ENCODE data around the gene AMPH. TPM values are rescaled to one million over a fixed set of nuclear protein-coding genes. Genes with fewer than 3 reads are reported as not detected.

Gene AMPH
- total and polyA plus RNA-seq, 2 of the 4 experiments (the other 2 are of a cell fraction), result 3.9 to 4.8 TPM

GRCh38 chr7:38535073-38535472 is 96.1 kb downstream of the AMPH start:
- DNase-seq (no peak), ATAC-seq (ENCODE audit: low read depth) (no peak)
- intact Hi-C loops (cut with micrococcal nuclease) (no loop called here), in situ Hi-C loops (cut with MboI; ENCODE audit: low sequenced_read_pairs) (no loop called here), dilution Hi-C loops (cut with HindIII; ENCODE audit: low sequenced_read_pairs, unreplicated experiment) (no loop called here)
- Histone ChIP-seq H3K4ac (ENCODE audit: low read depth, low read length) (no peak overlapping the region), H3K36me3 (ENCODE audit: control insufficient read depth, insufficient read depth, low read length) (no peaks in the 10 kb centered on the region), H2BK120ac (ENCODE audit: low read depth, low read length) (no peak overlapping the region), H3K23ac (ENCODE audit: low read depth, low read length) (no peak overlapping the region), H3K27me3 (ENCODE audit: control insufficient read depth, insufficient read depth, low read length) (no peaks in the 10 kb centered on the region), H3K56ac (ENCODE audit: extremely low read depth, insufficient read depth, low read length) (no peak overlapping the region), H3K79me1 (ENCODE audit: low read depth in 1 of 2, low read length in 2 of 2) (no peaks in the 10 kb centered on the region), H4K91ac (ENCODE audit: insufficient read depth, low read depth, low read length) (no peak overlapping the region), H3K4me3 (ENCODE audit: insufficient read depth, low read depth, low read length) (no peak overlapping the region), H4K20me1 (ENCODE audit: insufficient read depth, low read length) (no peaks in the 10 kb centered on the region), H3K4me1 (ENCODE audit: control insufficient read depth, insufficient read depth, low read length) (no peaks in the 10 kb centered on the region), H2BK15ac (ENCODE audit: low read depth, low read length) (no peak overlapping the region), H3K9me1 (ENCODE audit: insufficient read depth, low read length) (no peaks in the 10 kb centered on the region), H2BK20ac (ENCODE audit: low read depth, low read length) (no peak overlapping the region), H3K18ac (ENCODE audit: low read depth, low read length) (no peak overlapping the region), H3K9me3 (ENCODE audit: control insufficient read depth, insufficient read depth, low read length) (no peaks in the 10 kb centered on the region), H2AK5ac (ENCODE audit: low read depth, low read length) (no peak overlapping the region), H2AFZ (replicated peaks; ENCODE audit: low read length, poor library complexity) (no peak overlapping the region), H3K9ac (ENCODE audit: low read depth, low read length) (no peak overlapping the region), H3K27ac (ENCODE audit: insufficient read depth, low read length) (no peak overlapping the region), H2AK9ac (replicated peaks; ENCODE audit: low read depth, low read length, poor library complexity) (no peak overlapping the region), H3K14ac (replicated peaks; ENCODE audit: low read depth, low read length) (no peak overlapping the region), H3K4me2 (ENCODE audit: low read depth, low read length) (no peak overlapping the region), H2BK5ac (ENCODE audit: low read depth, low read length, poor library complexity, severe bottlenecking) (no peak overlapping the region), H4K5ac (ENCODE audit: low read depth, low read length) (no peak overlapping the region), H4K8ac (ENCODE audit: low read depth in 2 of 2, low read length in 2 of 2) (no peak overlapping the region)
- ChIA-PET CTCF (no interaction called here), POLR2A (ENCODE audit: unreplicated experiment) (no interaction called here)
- 71% methylated on average over 1 of the region's 2 CpGs; no CpG with 5 or more reads in 1 of the 2 experiments for WGBS, 2 experiments (ENCODE audit: extremely low coverage in 2 of 2, insufficient read length in 1 of 2)
- no TSS peak for BruUV-seq (replicated peaks)
- TF ChIP-seq RCOR1 (IDR thresholded peaks at IDR 0.05; ENCODE audit: insufficient replicate concordance, low read length) (no peak), SMC3 (IDR thresholded peaks at IDR 0.05; ENCODE audit: low read depth, low read length) (no peak), NFE2L2 (IDR thresholded peaks at IDR 0.05; ENCODE audit: low read depth, low read length) (no peak), RFX5 (IDR thresholded peaks at IDR 0.05; ENCODE audit: low read depth, low read length) (no peak), ELK1 (IDR thresholded peaks at IDR 0.05; ENCODE audit: borderline replicate concordance, low read depth, low read length) (no peak), USF2 (IDR thresholded peaks at IDR 0.05; ENCODE audit: low read depth, low read length) (no peak), CEBPB (IDR thresholded peaks at IDR 0.05; ENCODE audit: low read depth, low read length) (no peak), MXI1 (IDR thresholded peaks at IDR 0.05; ENCODE audit: borderline replicate concordance, low read depth, low read length) (no peak), FOS (IDR thresholded peaks at IDR 0.05; ENCODE audit: low read depth, low read length) (no peak), CHD1 (IDR thresholded peaks at IDR 0.05; ENCODE audit: low read depth, low read length) (no peak), MAZ (IDR thresholded peaks at IDR 0.05; ENCODE audit: borderline replicate concordance, low read depth, low read length) (no peak), POLR2A (IDR thresholded peaks at IDR 0.05; ENCODE audit: low read depth, low read length) (no peak), MAFK (IDR thresholded peaks at IDR 0.05; ENCODE audit: low read depth, low read length) (no peak)
